Mesenteric fat pad (tissue), 1 donor: ENCODE measurements around the gene ZBED2. TPM values are rescaled to one million over a fixed set of nuclear protein-coding genes. Genes with fewer than 3 reads are reported as not detected.
"Not testable (repeated sequence)": the region's sequence is repeated elsewhere in the genome, so short reads cannot be mapped to it uniquely, and the experiment has no call there.

ENCODE experiments used
- DNase-seq: peaks from one replicate; pipeline ENCODE4 v3.0.0-alpha.2; 2020; ENCODE audit warnings: low spot score
- long read RNA-seq: library from polyadenylated mRNA; unstranded; transcript quantifications from one replicate; pipeline ENCODE4 v2.0.0, GENCODE V29; 2020
- total RNA-seq: library from RNA; stranded (reverse); fragmentation: NEBNext Ultra II Directional; extraction: Animal tissue kit (Norgen Biotek cat#: 25700); gene quantifications from one replicate; pipeline ENCODE4 v1.2.1, GENCODE V29; 2021
- donor health status: DM: yes; HTN: yes; CAD: no.

The ZBED2 gene, protein sequence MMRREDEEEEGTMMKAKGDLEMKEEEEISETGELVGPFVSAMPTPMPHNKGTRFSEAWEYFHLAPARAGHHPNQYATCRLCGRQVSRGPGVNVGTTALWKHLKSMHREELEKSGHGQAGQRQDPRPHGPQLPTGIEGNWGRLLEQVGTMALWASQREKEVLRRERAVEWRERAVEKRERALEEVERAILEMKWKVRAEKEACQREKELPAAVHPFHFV
- total RNA-seq = not detected
- long read RNA-seq = 0 reads

DNA sequence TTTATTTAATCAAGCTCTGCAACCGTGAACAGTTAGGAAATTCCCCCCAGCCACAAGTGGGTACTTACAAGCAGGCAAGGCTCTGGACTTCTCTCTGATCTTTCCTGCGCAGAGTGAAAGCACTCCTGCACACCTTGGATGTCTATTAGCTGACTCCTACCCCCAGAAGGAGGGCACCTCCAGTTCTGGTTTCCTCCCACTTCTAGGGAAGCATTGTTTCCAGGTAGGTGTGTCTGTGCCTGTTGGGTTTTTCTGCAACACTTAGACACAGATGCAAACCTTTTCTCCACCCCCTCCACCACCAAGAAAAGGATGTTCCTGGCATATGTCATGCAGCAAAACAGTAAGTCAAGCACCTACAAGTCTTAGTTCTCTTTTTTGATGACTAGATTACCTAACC lies at the start of gene ZBED2:
ZBED2 (minus strand) TSS at position 115 of the 400 bp plus-strand sequence. CDS start 1,145 bp downstream, outside the sequence.
- DNase-seq = no peak

- DNase-seq = no peak
These were observed 44.2 kb upstream of the ZBED2 start for GRCh38 chr3:111639316-111639715.

GRCh38 chr3:111636366-111636885 lies 41.3 kb upstream of the ZBED2 start:
- DNase-seq = no peak

GRCh38 chr3:111635403-111635802 lies 40.3 kb upstream of the ZBED2 start:
- no peak for DNase-seq

- DNase-seq = not testable (repeated sequence)
These were observed 35.5 kb upstream of the ZBED2 start for GRCh38 chr3:111630638-111631037.

DNA sequence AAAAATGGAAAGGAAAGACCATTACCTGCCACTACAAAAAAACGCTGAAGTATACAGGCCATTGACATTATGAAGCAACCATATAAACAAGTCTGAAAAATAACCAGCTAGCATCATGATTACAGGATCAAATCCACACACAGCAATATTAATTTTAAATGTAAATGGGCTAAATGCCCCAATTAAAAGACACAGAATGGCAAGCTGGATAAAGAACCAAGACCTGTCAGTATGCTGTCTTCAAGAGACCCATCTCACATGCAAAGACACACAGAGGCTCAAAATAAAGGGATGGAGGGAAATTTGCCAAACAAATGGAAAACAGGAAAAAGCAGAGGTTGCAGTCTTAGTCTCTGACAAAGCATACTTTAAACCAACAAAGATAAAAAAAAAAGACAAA lies 33.9 kb upstream of the ZBED2 start:
- not testable (repeated sequence) for DNase-seq

DNA sequence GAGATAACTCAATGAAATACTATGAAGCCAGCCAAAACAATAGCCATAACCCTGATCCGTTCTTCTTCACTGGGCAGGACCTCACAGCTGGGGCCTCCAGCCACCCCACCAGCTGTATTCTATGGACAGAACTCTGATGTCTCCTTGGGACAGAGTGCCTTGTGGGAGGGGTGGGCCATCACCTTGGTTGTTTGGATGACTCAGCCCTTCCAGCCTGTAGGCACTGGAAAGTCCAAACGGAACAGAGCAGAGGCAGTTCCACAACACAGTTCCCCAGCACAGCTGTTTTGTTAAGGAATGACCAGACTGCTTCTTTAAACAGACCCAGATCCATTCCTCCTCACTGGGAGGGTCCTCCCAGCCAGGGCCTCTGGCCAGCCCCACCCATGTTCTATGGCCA lies 31.9 kb upstream of the ZBED2 start:
- no peak for DNase-seq

GRCh38 chr3:111621535-111621934 lies 26.4 kb upstream of the ZBED2 start:
- no peak for DNase-seq

GRCh38 chr3:111619833-111620232 lies 24.7 kb upstream of the ZBED2 start:
- no peak for DNase-seq

GRCh38 chr3:111618945-111619344 lies 23.8 kb upstream of the ZBED2 start:
- DNase-seq = no peak

DNA sequence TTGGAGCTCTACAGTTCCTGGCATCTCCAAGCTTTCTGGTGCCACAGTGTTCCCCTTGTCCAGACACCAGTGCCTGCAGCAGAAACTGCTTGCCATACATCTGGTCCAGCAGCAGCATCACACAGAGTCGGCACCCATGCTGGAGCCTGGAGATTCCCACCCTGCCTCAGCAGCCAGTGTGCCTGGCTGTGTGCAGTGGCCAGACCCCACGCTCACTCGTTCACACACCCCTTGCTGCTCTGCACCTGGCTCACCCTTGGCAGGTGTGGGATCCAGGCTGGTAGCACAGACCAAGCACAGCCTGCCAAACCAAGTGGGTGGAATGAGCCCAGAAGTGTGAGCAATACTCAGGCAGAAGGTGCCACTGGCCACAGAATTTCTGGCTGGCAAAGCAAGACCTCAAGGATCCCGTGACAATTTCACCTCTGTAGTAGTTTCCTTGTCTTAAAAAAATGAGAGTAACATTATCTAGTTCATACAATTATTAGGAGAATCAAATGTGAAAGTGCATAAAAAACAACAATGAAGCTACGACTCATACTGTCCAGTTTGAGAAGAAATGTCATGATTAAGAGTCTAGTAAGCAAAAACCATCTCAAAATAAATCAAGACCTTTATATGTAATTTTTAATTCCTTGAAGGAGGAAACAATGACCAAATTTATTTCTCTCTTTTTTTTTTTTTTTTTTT lies 22.9 kb upstream of the ZBED2 start:
- no peak for DNase-seq

DNA sequence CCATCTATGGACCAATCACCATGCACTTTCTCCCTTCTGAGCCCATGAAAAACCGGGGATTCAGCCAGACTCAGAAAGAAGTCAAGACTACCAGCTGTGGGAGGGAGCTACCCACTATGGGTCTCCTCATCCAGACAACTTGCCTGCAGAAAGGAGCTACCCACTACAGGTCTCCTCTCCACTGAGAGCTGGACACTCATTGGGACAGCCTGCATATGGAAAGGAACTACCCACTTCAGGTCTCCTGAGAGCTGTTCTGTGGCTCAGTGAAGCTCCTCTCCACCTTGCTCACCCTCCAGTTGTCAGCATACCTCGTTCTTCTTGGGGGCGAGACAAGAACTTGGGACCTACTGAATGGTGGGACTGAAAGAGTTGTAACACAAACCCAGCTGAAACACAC lies 22.3 kb upstream of the ZBED2 start:
- no peak for DNase-seq

DNA sequence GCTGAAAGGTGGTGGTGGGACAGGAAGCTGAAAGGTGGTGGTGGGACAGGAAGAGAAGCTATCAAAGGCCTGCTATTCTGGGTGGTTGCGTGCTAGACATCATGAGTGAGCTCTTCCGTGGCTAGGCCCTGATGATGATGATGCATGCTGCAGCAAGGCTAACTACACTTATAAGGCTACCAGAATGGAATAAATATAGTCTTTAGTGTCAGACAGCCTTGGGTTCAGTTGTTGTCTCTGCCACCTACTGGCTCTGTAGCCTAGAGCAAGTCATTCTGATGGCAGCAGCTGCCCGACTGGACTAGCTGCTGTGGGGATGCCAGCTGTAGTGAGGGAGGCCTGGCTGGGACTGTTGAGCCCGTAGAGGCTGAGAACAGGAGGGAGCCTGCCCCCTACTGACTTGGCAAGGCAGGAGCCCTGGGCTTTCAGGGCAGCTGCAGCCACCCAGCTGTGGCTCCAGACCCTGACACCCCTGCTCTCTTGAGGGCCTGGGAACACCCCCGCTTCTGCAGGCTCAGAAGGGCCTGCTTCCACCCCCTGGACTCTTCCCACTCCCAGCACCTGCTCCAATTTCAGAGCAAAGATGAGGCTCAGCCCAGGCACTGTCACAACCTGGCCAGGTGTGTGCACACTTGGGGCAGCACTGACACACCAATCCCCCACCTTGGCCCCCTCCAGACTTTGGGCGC lies 21.4 kb upstream of the ZBED2 start:
- DNase-seq = no peak

- DNase-seq = no peak
These were observed 20.7 kb upstream of the ZBED2 start for GRCh38 chr3:111615880-111616279.

- DNase-seq = no peak
These were observed 18.1 kb upstream of the ZBED2 start for GRCh38 chr3:111613294-111613693.

DNA sequence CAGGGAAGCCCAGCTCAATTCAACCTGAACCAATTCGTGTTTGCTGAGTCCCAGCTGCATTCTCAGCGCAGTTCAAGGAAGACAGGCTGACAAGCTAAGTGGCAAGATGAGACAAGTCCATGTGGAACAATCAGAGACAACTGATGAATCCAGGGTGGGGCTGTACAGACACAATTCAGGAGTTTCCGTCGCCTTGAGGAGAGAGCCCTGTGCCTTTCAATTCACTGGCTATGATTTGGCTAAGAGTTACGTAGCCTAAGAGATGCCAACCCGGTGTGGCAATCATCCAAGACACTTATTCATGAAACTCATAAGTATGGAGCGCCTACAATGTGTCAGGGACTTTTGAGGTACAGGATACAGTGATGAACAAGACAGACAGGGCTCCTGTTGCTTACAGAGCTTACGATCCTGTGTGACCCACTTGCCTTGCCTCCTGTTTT lies 15.5 kb upstream of the ZBED2 start:
- no peak for DNase-seq

- DNase-seq = no peak
These were observed 15.0 kb upstream of the ZBED2 start for GRCh38 chr3:111610189-111610588.

DNA sequence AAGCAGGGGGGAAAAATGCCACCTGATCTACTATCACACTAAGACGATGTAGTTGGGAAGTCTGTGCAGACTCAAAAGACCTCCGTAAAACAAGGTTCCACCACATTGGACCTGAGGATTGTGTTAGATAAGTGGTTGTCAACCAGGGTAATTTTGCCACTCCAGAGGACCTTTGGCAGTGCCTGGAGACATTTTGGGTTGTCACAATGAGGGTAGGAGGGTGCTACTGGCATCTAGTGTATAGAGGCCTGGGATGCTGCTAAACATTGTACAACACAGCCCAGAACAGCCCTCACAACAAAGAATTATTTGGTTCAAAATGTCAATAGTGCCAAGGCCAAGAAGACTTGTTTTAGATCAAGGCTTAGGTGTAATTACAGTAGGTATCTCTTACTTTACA lies 14.6 kb upstream of the ZBED2 start:
- DNase-seq = no peak

DNA sequence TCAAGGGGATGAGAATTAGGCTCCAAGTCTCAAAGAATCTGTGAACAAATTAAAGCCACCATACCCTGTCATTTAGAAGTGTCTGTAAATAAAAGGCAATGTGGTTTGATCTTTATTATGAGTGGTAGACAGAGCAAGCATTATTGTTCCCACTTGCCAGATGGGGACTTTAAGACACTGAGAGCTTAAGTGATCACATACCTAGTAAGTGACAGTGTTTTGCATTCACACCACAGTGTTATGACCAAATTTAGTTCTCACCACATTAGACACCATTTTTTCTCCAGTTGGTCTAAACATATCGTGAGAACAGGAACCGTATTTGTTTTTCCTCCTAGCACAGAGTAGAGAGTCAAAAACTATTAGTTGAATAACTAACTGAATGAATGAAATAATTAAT lies 13.2 kb upstream of the ZBED2 start:
- DNase-seq = no peak

DNA sequence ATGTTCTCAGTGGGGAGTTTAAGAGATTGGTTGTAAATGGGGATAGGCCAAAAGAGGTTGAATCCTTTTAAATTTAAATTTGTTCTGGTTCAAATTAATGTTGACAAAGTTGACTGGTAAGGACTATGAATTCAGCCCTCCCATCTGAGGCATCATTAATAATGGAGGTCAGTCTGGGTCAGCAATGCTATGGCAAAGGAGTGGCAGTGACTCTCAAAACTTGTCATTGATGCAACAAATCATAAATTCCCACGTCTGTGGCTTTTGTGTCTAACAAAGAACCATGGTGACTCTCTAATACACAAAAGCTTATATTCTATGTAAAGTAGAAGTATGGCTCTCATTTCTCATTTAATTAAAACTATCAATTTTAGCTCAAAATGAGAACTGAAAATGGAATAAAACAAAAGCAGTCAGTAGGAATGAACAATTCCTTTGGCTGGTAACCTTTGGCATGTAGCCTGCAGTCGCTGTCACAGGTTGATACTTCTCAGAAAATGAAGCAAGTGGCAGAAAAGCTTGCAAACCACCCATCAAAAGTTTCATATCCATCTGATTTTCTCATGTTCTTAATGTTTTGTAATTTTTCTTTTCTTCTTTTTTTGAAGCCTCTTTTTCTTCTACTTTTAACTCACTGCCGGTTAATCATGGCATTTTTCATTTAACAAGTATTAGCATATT lies 12.2 kb upstream of the ZBED2 start:
- DNase-seq = no peak

DNA sequence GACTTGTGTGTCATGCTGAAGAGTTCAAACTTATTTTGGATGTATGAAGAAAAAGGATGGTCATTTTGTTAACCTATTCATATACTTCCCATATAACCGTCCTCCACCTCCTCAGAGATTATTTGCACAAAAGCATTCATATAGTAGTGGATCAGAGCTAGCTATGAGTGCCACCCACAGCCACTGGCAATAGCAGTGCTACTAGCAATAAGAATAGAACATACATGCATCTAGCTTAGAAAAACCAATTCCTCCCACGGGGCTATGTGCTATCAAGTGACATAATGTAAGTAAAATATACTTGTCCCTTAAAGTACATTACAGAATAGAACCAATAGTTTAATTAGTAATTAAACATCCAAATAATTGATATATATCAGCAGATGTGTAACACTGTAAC lies 10.3 kb upstream of the ZBED2 start:
- DNase-seq = no peak

DNA sequence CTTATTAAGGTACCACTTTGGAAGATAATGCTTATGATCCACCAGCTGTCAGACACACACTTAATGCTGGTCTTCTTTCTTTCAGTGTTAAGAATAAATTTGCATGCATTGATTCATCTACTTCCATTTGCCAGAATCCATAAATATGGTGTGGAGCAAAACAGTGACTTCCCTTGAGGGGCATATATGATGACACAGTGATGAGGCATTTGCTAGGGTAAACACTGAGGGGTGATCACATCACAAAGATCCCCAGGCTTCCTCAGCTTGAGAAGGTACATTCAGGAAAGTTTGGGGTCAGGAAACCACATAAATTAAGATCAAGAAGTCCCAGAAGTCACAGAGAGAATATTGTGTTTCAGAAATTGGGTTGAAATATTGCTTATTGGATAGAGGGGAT lies 9.9 kb upstream of the ZBED2 start:
- DNase-seq = no peak
